Measurements from ENCODE around the gene NLRP12.
"Not testable (repeated sequence)": the region's sequence is repeated elsewhere in the genome, so short reads cannot be mapped to it uniquely, and the experiment has no call there.

Gene NLRP12

GRCh38 chr19:53787266-53787665 lies 36.8 kb downstream of the NLRP12 start:
- no peak for DNase-seq (ENCODE audit: low read depth)
- H3K4me3 ChIP-seq (ENCODE audit: low read depth, low read length), result no peak overlapping the region
- TF ChIP-seq CTCF (IDR thresholded peaks at IDR 0.05; ENCODE audit: low read depth, low read length, missing control alignments), result no peak

- TF ChIP-seq CTCF (IDR thresholded peaks at IDR 0.05; ENCODE audit: low read depth, low read length, missing control alignments), result no peak
- H3K4me3 ChIP-seq (ENCODE audit: low read depth, low read length), result no peak overlapping the region
These were observed 37.4 kb downstream of the NLRP12 start for GRCh38 chr19:53786744-53787143.

GRCh38 chr19:53785196-53785889 lies 38.8 kb downstream of the NLRP12 start:
- no peak overlapping the region for H3K4me3 ChIP-seq (ENCODE audit: low read depth, low read length)
- TF ChIP-seq CTCF (IDR thresholded peaks at IDR 0.05; ENCODE audit: low read depth, low read length, missing control alignments), result no peak
- DNase-seq (ENCODE audit: low read depth), result no peak

More at GRCh38 chr19:53786744-53787143, 37.4 kb downstream of the NLRP12 start:
- DNase-seq (ENCODE audit: low read depth), result no peak

- no peak for TF ChIP-seq CTCF (IDR thresholded peaks at IDR 0.05; ENCODE audit: low read depth, low read length, missing control alignments)
- DNase-seq (ENCODE audit: low read depth), result no peak
These were observed 41.4 kb downstream of the NLRP12 start for GRCh38 chr19:53782698-53783097.

GRCh38 chr19:53781332-53781731 lies 42.8 kb downstream of the NLRP12 start:
- not testable (repeated sequence) for DNase-seq (ENCODE audit: low read depth); H3K4me3 ChIP-seq (ENCODE audit: low read depth, low read length)

More at GRCh38 chr19:53782698-53783097, 41.4 kb downstream of the NLRP12 start:
- H3K4me3 ChIP-seq (ENCODE audit: low read depth, low read length), result no peak overlapping the region

- H3K4me3 ChIP-seq (ENCODE audit: low read depth, low read length), result no peak overlapping the region
- no peak for TF ChIP-seq CTCF (IDR thresholded peaks at IDR 0.05; ENCODE audit: low read depth, low read length, missing control alignments)
- no peak for DNase-seq (ENCODE audit: low read depth)
These were observed 43.6 kb downstream of the NLRP12 start for GRCh38 chr19:53780506-53780905.

- H3K4me3 ChIP-seq (ENCODE audit: low read depth, low read length), result no peak overlapping the region
- no peak for TF ChIP-seq CTCF (IDR thresholded peaks at IDR 0.05; ENCODE audit: low read depth, low read length, missing control alignments)
These were observed 48.6 kb downstream of the NLRP12 start for GRCh38 chr19:53775524-53775923.

GRCh38 chr19:53774491-53774890 lies 49.6 kb downstream of the NLRP12 start:
- not testable (repeated sequence) for H3K4me3 ChIP-seq (ENCODE audit: low read depth, low read length); DNase-seq (ENCODE audit: low read depth)

More at GRCh38 chr19:53775524-53775923, 48.6 kb downstream of the NLRP12 start:
- DNase-seq (ENCODE audit: low read depth), result no peak

All from GM12864 (cell line).